Fibroblast of lung (primary cell): ENCODE results near the gene CSF2. TPM values are rescaled to one million over a fixed set of nuclear protein-coding genes. Genes with fewer than 3 reads are reported as not detected.

ENCODE experiments used
- DNase-seq, 2 donors: peaks; one replicate each; pipeline versions ENCODE4 v3.0.0 to v3.0.0-alpha.2; 2010; ENCODE audit warnings: low read depth in 2 of 2
- H2AFZ ChIP-seq: 2 replicates; pipeline ENCODE4 v1.5.1; 2012; ENCODE audit warnings: low read length, control low read depth, inconsistent platforms
- H3K27ac ChIP-seq: 2 replicates; pipeline ENCODE4 v1.5.1; 2011; ENCODE audit warnings: low read length, control low read depth; ENCODE audit not compliant: insufficient read depth
- H3K27me3 ChIP-seq: 2 replicates; pipeline ENCODE4 v1.5.1; 2011; ENCODE audit warnings: mild to moderate bottlenecking, low read length; ENCODE audit not compliant: control insufficient read depth, insufficient read depth
- H3K36me3 ChIP-seq: 2 replicates; pipeline ENCODE4 v1.5.1; 2011; ENCODE audit warnings: low read length; ENCODE audit not compliant: control insufficient read depth, insufficient read depth
- H3K4me1 ChIP-seq: 2 replicates; pipeline ENCODE4 v1.5.1; 2011; ENCODE audit warnings: low read length; ENCODE audit not compliant: control insufficient read depth, insufficient read depth; ENCODE audit errors: extremely low read depth
- H3K4me2 ChIP-seq: 2 replicates; pipeline ENCODE4 v1.5.1; 2011; ENCODE audit warnings: low read length, control low read depth; ENCODE audit not compliant: insufficient read depth; ENCODE audit errors: extremely low read depth
- H3K4me3 ChIP-seq, 4 experiments: fragments of 200-600 bp in 1 of 4; sonication (generic) in 1 of 4; replicated peaks in 1 of 4; 2 replicates each; pipeline ENCODE4 v1.5.1; 2011 to 2016; ENCODE audit warnings: low read length in 4 of 4, low read depth in 3 of 4, mild to moderate bottlenecking in 3 of 4, control low read depth in 2 of 4, inconsistent platforms in 1 of 4, mixed read lengths in 1 of 4; ENCODE audit not compliant: insufficient read depth in 1 of 4; ENCODE audit errors: control extremely low read depth in 1 of 4
- H3K79me2 ChIP-seq: 2 replicates; pipeline ENCODE4 v1.5.1; 2012; ENCODE audit warnings: mild to moderate bottlenecking, low read length, inconsistent platforms; ENCODE audit not compliant: control insufficient read depth, insufficient read depth
- H3K9ac ChIP-seq: 2 replicates; pipeline ENCODE4 v1.5.1; 2011; ENCODE audit warnings: mild to moderate bottlenecking, low read length, control low read depth; ENCODE audit not compliant: insufficient read depth
- H3K9me3 ChIP-seq: 2 replicates; pipeline ENCODE4 v1.5.1; 2012; ENCODE audit warnings: low read depth, low read length; ENCODE audit not compliant: control insufficient read depth, insufficient read depth
- H4K20me1 ChIP-seq: 2 replicates; pipeline ENCODE4 v1.5.1; 2011; ENCODE audit warnings: low read length; ENCODE audit not compliant: control insufficient read depth, insufficient read depth; ENCODE audit errors: extremely low read depth
- EZH2 ChIP-seq: IDR thresholded peaks from 2 replicates; pipeline ENCODE4 v1.5.1; 2012; ENCODE audit warnings: low read length, control low read depth, mild to moderate bottlenecking; ENCODE audit errors: missing control alignments
- polyA plus RNA-seq, 2 donors: library from polyadenylated mRNA; depleted of rRNA in 1 of 2; stranded (reverse) in 1 of 2; unstranded in 1 of 2; fragments of >200 nt; gene quantifications; 2 replicates each; pipeline ENCODE4 v1.2.1, GENCODE V29; 2011 to 2012; ENCODE audit warnings: missing spikeins in 1 of 2
- total RNA-seq: library from RNA; depleted of rRNA; stranded (reverse); fragments of >200 nt; gene quantifications from 2 replicates; pipeline ENCODE4 v1.2.1, GENCODE V29; 2014
- TF ChIP-seq, protein P1 (sequence below), 2 donors: IDR thresholded peaks in 1 of 2; conservative IDR thresholded peaks in 1 of 2; 1 replicate in 1 of 2; 2 replicates in 1 of 2; pipeline ENCODE4 v1.5.1; 2011 to 2012; ENCODE audit warnings: low read length in 2 of 2, control low read depth in 1 of 2, inconsistent platforms in 1 of 2, low read depth in 1 of 2, mild to moderate bottlenecking in 1 of 2

The CSF2 gene
- total and polyA plus RNA-seq, 2 donors (not counting 1 experiment from before 2014, with no cell fraction given): 0.09 to 0.66 TPM

DNA sequence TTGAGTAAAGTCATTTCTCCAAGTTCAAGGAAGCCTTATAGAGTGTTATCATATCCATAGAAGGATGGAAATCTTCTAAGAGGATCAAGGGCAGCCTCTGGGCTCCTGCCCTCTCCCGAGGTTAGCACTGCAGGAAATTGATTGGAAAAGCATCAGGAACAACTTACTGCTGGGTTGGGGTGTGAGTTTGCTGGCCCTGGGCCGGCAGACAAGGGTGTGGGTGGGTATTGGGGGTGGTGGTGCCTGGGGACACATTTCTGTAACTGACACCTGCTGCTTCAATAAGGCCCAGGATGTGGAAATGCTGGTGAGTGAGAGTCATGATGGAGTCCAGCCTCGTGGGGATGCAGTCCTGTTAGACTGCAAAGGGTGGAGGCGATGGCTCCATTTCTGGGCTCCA is 5.5 kb downstream of the CSF2 start:
- no peaks in the 10 kb centered on the region for H3K79me2 ChIP-seq
- no peaks in the 10 kb centered on the region for H4K20me1 ChIP-seq
- no peak overlapping the region for H2AFZ ChIP-seq
- H3K4me1 ChIP-seq: no peaks in the 10 kb centered on the region
- DNase-seq: no peak
- no peaks in the 10 kb centered on the region for H3K36me3 ChIP-seq
- H3K9me3 ChIP-seq: no peaks in the 10 kb centered on the region
- H3K27me3 ChIP-seq: no peaks in the 10 kb centered on the region
- H3K9ac ChIP-seq: no peak overlapping the region
- TF ChIP-seq, protein P1, sequence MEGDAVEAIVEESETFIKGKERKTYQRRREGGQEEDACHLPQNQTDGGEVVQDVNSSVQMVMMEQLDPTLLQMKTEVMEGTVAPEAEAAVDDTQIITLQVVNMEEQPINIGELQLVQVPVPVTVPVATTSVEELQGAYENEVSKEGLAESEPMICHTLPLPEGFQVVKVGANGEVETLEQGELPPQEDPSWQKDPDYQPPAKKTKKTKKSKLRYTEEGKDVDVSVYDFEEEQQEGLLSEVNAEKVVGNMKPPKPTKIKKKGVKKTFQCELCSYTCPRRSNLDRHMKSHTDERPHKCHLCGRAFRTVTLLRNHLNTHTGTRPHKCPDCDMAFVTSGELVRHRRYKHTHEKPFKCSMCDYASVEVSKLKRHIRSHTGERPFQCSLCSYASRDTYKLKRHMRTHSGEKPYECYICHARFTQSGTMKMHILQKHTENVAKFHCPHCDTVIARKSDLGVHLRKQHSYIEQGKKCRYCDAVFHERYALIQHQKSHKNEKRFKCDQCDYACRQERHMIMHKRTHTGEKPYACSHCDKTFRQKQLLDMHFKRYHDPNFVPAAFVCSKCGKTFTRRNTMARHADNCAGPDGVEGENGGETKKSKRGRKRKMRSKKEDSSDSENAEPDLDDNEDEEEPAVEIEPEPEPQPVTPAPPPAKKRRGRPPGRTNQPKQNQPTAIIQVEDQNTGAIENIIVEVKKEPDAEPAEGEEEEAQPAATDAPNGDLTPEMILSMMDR (conservative IDR thresholded peaks at IDR 0.05 in 1 of 2, IDR thresholded peaks at IDR 0.05 in 1 of 2; ENCODE audit: low read depth in 1 of 2, low read length in 2 of 2): no peak
- TF ChIP-seq EZH2: no peak
- no peak overlapping the region for H3K4me2 ChIP-seq
- no peak overlapping the region for H3K4me3 ChIP-seq
- no peak overlapping the region for H3K27ac ChIP-seq

DNA sequence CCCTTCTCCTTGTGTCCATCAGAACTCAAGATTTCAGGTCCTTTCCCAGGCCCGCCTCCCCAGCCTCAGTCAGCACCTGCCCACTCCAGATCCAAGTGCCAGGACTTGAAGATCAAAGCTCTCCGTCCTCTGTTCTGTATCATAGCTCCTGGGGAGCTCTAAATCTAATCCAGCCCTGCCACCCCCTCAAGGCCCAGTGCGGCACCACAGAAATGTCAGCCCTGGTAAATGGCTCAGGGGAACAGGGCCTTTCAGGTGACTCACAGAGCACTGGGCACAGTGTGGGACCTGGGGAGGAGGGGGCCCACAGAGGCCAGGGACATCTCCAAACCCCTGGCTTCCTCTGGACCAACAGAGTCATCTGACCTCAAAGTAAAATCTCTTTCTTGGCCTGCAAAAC is 6.0 kb downstream of the CSF2 start:
- H3K79me2 ChIP-seq: no peaks in the 10 kb centered on the region
- no peak overlapping the region for H2AFZ ChIP-seq
- H3K36me3 ChIP-seq: no peaks in the 10 kb centered on the region
- TF ChIP-seq, protein P1 (conservative IDR thresholded peaks at IDR 0.05 in 1 of 2, IDR thresholded peaks at IDR 0.05 in 1 of 2; ENCODE audit: low read depth in 1 of 2, low read length in 2 of 2): no peak
- no peak for TF ChIP-seq EZH2
- H3K27me3 ChIP-seq: no peaks in the 10 kb centered on the region
- H4K20me1 ChIP-seq: no peaks in the 10 kb centered on the region
- H3K4me1 ChIP-seq: no peaks in the 10 kb centered on the region
- no peak overlapping the region for H3K27ac ChIP-seq
- no peak for DNase-seq
- H3K9me3 ChIP-seq: no peaks in the 10 kb centered on the region
- H3K4me3 ChIP-seq: no peak overlapping the region
- H3K4me2 ChIP-seq: no peak overlapping the region
- no peak overlapping the region for H3K9ac ChIP-seq

DNA sequence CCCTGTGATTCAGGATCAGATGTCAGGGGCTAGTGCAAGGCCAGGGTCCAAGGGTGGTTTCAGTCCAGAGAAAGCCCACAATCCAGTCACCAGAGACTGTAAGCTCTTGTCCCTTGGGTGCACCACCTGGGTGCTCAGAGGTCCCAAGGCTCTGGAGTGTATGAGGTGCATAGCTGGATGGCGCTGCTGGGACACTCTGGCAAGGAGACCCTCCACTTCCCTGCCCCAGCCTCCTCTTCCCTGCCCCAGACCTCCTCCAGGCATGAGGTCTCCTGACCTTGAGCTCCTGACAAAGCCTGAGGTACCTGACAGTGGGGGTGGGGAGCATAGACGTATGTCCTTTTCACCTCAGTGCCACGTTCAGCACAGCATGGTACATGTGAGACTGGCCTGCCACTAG is 7.0 kb downstream of the CSF2 start:
- H3K9me3 ChIP-seq: no peaks in the 10 kb centered on the region
- no peaks in the 10 kb centered on the region for H3K79me2 ChIP-seq
- no peaks in the 10 kb centered on the region for H3K27me3 ChIP-seq
- H3K9ac ChIP-seq: no peak overlapping the region
- peaks cover 1% of the 10 kb centered on the region for H3K4me1 ChIP-seq
- no peak overlapping the region for H3K4me3 ChIP-seq
- no peak overlapping the region for H3K4me2 ChIP-seq
- DNase-seq: no peak
- H3K36me3 ChIP-seq: no peaks in the 10 kb centered on the region
- no peaks in the 10 kb centered on the region for H4K20me1 ChIP-seq
- TF ChIP-seq EZH2: no peak
- TF ChIP-seq, protein P1 (conservative IDR thresholded peaks at IDR 0.05 in 1 of 2, IDR thresholded peaks at IDR 0.05 in 1 of 2; ENCODE audit: low read depth in 1 of 2, low read length in 2 of 2): no peak
- no peak overlapping the region for H3K27ac ChIP-seq
- no peak overlapping the region for H2AFZ ChIP-seq
